HG02759 (cell line): ENCODE measurements around the gene MFSD2A.
"Not testable (repeated sequence)": the region's sequence is repeated elsewhere in the genome, so short reads cannot be mapped to it uniquely, and the experiment has no call there.

Experiments
- ATAC-seq: cut with Tn5 transposase; IDR thresholded peaks from one replicate; pipeline ENCODE4 v1.9.1; 2021; ENCODE audit warnings: mild to moderate bottlenecking, moderate library complexity; ENCODE audit not compliant: unreplicated experiment

The MFSD2A gene

GRCh38 chr1:39996396-39997004, 41.6 kb downstream of the MFSD2A start:
- no peak for ATAC-seq

GRCh38 chr1:40001456-40001855, 46.5 kb downstream of the MFSD2A start:
- ATAC-seq = no peak

- ATAC-seq = no peak
Measured at GRCh38 chr1:40003156-40004093, 48.5 kb downstream of the MFSD2A start.

GRCh38 chr1:40004857-40005256, 49.9 kb downstream of the MFSD2A start:
- ATAC-seq = no peak

GRCh38 chr1:40007481-40008034, 52.6 kb downstream of the MFSD2A start:
- not testable (repeated sequence) for ATAC-seq

- no peak for ATAC-seq
Measured at GRCh38 chr1:40011198-40011597, 56.3 kb downstream of the MFSD2A start.

- ATAC-seq = no peak
Measured at GRCh38 chr1:40014253-40014706, 59.3 kb downstream of the MFSD2A start.

GRCh38 chr1:40014812-40015594, 60.1 kb downstream of the MFSD2A start:
- ATAC-seq = no peak

GRCh38 chr1:40017951-40018575, 63.1 kb downstream of the MFSD2A start:
- no peak for ATAC-seq
